Thyroid gland (tissue), 4 donors: ENCODE results near the gene CTNS. TPM values are rescaled to one million over a fixed set of nuclear protein-coding genes. Genes with fewer than 3 reads are reported as not detected.

Experiments used
- DNase-seq, 2 donors: peaks; one replicate each; pipeline ENCODE4 v3.0.0-alpha.2; 2019
- H3K27ac ChIP-seq, 3 donors: fragments of 200-600 bp; sonication (generic); 1 replicate in 2 of 3; 2 replicates in 1 of 3; pipeline ENCODE4 v1.5.1; 2016 to 2019; ENCODE audit warnings: mild to moderate bottlenecking in 1 of 3, moderate library complexity in 1 of 3
- H3K27me3 ChIP-seq: fragments of 200-600 bp; sonication (generic); one replicate; pipeline ENCODE4 v1.5.1; 2019
- H3K36me3 ChIP-seq, 2 donors: fragments of 200-600 bp; sonication (generic); one replicate each; pipeline ENCODE4 v1.5.1; 2016 to 2019
- H3K4me1 ChIP-seq, 2 donors: fragments of 200-600 bp; sonication (generic); one replicate each; pipeline ENCODE4 v1.5.1; 2017 to 2019
- H3K4me3 ChIP-seq, 3 donors: fragments of 200-600 bp; sonication (generic); replicated peaks in 1 of 3; 1 replicate in 2 of 3; 2 replicates in 1 of 3; pipeline ENCODE4 v1.5.1; 2016; ENCODE audit warnings: mild to moderate bottlenecking in 1 of 3
- H3K9me3 ChIP-seq: fragments of 200-600 bp; sonication (generic); one replicate; pipeline ENCODE4 v1.5.1; 2017
- POLR2A ChIP-seq, 2 donors: fragments of 450-650 bp; IDR thresholded peaks; one replicate each; pipeline ENCODE4 v1.6.1; 2017; ENCODE audit warnings: antibody characterized with exemption in 2 of 2, mild to moderate bottlenecking in 2 of 2, moderate library complexity in 1 of 2
- WGBS, 2 donors: methylation state at CpG; one replicate each; pipeline ENCODE4 v1.1.5; 2017; 5-methylcytosine and 5-hydroxymethylcytosine counted together
- intact Hi-C: fragments of 100-400 bp; cut with DNase I; formaldehyde crosslinking; loops from one replicate; pipeline ENCODE4 v1.15.1; 2023
- total RNA-seq, 4 donors: library from RNA; depleted of rRNA; stranded (reverse); fragments of >200 nt; gene quantifications; one replicate each; pipeline ENCODE4 v1.2.3, GENCODE V29; 2016
- TF ChIP-seq, protein P1 (sequence below), 6 experiments: fragments of 200-600 bp in 3 of 6; fragments of 450-650 bp in 3 of 6; sonication (generic) in 3 of 6; IDR thresholded peaks; one replicate each; pipeline ENCODE4 v1.5.1; 2016 to 2019; ENCODE audit warnings: antibody characterized with exemption in 6 of 6, mild to moderate bottlenecking in 2 of 6, inconsistent platforms in 1 of 6, moderate library complexity in 1 of 6

The CTNS gene
- total RNA-seq, 4 donors from 2014 or later, result 21.4 to 36.6 (median 28.6) TPM

DNA sequence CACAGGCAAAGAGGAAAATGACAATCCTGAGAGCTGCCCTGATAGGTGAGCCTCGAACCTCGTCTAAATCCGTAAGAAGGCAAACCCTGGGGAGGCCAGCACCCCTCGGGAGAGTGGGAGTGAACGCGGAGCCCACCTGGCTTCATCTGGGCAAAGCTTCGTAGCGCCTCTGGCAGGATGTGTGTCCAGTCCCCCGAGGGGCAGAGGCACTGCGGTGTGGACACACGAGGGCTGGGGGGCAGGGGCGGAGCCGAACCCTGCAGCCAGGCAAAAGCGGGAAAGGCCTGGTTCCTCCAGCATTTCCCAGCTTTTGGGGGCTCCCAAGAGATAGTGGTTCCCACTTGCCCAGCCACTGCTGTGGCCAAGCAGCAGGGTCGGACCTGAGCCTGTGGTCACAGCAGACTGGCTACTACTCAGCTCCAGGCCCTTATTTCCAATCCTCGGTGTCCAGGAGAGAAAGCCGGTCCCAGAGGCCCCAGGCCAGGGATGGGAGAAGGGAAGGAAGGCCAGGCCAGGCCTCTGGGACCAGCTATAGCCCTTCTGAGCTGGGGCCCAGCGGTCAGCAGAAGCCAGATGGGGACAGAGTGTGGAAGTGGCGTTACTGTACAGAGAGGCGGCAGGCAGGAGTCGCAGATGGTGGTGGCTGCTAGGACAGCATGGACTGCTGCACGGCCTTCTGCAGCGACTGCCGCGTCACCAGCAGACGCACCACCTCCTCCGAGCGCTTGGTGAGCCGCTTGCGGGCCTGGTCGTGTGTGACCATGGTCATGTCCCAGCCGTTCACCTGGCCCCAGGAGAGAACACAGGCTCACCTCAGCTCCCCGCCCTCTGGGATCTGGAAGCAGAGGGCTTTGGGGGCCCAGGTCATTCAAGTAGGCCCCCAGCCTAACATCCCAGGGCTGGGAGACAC lies 26.8 kb downstream of the CTNS start:
- H3K36me3 ChIP-seq, result peaks cover 15 to 21% of the 10 kb centered on the region in 2 donors
- TF ChIP-seq POLR2A (IDR thresholded peaks at IDR 0.05), result no peak
- TF ChIP-seq, protein P1, sequence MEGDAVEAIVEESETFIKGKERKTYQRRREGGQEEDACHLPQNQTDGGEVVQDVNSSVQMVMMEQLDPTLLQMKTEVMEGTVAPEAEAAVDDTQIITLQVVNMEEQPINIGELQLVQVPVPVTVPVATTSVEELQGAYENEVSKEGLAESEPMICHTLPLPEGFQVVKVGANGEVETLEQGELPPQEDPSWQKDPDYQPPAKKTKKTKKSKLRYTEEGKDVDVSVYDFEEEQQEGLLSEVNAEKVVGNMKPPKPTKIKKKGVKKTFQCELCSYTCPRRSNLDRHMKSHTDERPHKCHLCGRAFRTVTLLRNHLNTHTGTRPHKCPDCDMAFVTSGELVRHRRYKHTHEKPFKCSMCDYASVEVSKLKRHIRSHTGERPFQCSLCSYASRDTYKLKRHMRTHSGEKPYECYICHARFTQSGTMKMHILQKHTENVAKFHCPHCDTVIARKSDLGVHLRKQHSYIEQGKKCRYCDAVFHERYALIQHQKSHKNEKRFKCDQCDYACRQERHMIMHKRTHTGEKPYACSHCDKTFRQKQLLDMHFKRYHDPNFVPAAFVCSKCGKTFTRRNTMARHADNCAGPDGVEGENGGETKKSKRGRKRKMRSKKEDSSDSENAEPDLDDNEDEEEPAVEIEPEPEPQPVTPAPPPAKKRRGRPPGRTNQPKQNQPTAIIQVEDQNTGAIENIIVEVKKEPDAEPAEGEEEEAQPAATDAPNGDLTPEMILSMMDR (IDR thresholded peaks at IDR 0.05), result no peak
- no peak overlapping the region for H3K4me3 ChIP-seq
- DNase-seq, result no peak
- peaks cover 5 to 27% of the 10 kb centered on the region in 2 donors for H3K4me1 ChIP-seq
- no peak overlapping the region for H3K27ac ChIP-seq
- no peaks in the 10 kb centered on the region for H3K9me3 ChIP-seq
- WGBS, 2 donors, result 89 to 94% methylated on average over 16 to 28 of the region's 33 CpGs
- H3K27me3 ChIP-seq, result no peaks in the 10 kb centered on the region
- intact Hi-C loops, result no loop called here

GRCh38 chr17:3665834-3666233 lies 29.3 kb downstream of the CTNS start:
- TF ChIP-seq POLR2A (IDR thresholded peaks at IDR 0.05), result no peak
- peaks cover 14 to 25% of the 10 kb centered on the region in 2 donors for H3K4me1 ChIP-seq

DNA sequence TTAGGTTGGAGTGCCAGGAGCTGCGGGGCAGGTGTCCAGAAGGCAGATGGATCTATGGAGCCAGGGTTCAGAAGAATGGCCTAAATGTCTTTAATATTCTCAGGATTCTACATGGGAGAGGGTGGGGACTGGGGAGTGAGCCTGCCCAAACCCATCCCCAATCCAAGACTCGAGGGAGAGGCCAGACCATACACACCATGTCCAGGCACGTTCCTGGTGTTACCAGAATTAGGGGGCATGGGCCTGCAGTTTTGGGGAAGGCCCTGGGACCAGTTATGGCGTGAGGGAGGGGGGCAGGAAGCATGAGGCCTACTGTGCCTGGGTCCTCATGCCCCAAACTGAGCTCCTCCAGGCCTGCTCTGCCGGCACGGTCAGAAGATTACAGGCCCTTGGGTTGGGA lies 30.0 kb downstream of the CTNS start:
- 95% methylated on average over 6 of the region's 6 CpGs for WGBS, 2 donors
- Histone ChIP-seq H3K27ac (no peak overlapping the region), H3K27me3 (no peaks in the 10 kb centered on the region), H3K4me3 (peak overlapping the region in 1 of 3 donors; percentile 83), H3K36me3 (peaks cover 15 to 21% of the 10 kb centered on the region in 2 donors), H3K4me1 (peaks cover 14 to 25% of the 10 kb centered on the region in 2 donors), H3K9me3 (no peaks in the 10 kb centered on the region)
- intact Hi-C loops, result no loop called here
- no peak for DNase-seq
- no peak for TF ChIP-seq POLR2A (IDR thresholded peaks at IDR 0.05)
- TF ChIP-seq, protein P1 (IDR thresholded peaks at IDR 0.05), result no peak

More at GRCh38 chr17:3665834-3666233, 29.3 kb downstream of the CTNS start:
- intact Hi-C loops, result no loop called here
- H3K36me3 ChIP-seq, result peaks cover 15 to 21% of the 10 kb centered on the region in 2 donors
- no peak overlapping the region for H3K4me3 ChIP-seq
- H3K27ac ChIP-seq, result no peak overlapping the region
- DNase-seq, result no peak
- 75 to 92% methylated on average over 5 of the region's 5 CpGs for WGBS, 2 donors
- no peaks in the 10 kb centered on the region for H3K9me3 ChIP-seq
- H3K27me3 ChIP-seq, result no peaks in the 10 kb centered on the region

- peak overlapping the region; percentile 89 to 99 (median 98) for H3K27ac ChIP-seq
- peak; percentile 84 for DNase-seq
- H3K27me3 ChIP-seq, result no peaks in the 10 kb centered on the region
- WGBS, 2 donors, result 6 to 11% methylated on average over 13 to 15 of the region's 39 CpGs
- intact Hi-C loops, result no loop called here
- TF ChIP-seq, protein P1 (IDR thresholded peaks at IDR 0.05), result no peak
- TF ChIP-seq POLR2A (IDR thresholded peaks at IDR 0.05), result no peak
- H3K36me3 ChIP-seq, result peaks cover 15 to 21% of the 10 kb centered on the region in 2 donors
- no peaks in the 10 kb centered on the region for H3K9me3 ChIP-seq
- H3K4me1 ChIP-seq, result peaks cover 14 to 25% of the 10 kb centered on the region in 2 donors
- H3K4me3 ChIP-seq, result peak overlapping the region; percentile 72 to 94 (median 83)
Observed at GRCh38 chr17:3667366-3668278, 31.1 kb downstream of the CTNS start.
